Activated CD4-positive, alpha-beta T cell treated with anti-CD3 and anti-CD28 coated beads, Interleukin-2, Interleukin-4, amounts not matched to agents 100 ng/mL and 50 ng/mL, durations not matched to agents 16 hours and 8 hours (primary cell): ENCODE measurements around the gene PIP4K2C.
"Not testable (repeated sequence)": the region's sequence is repeated elsewhere in the genome, so short reads cannot be mapped to it uniquely, and the experiment has no call there.

Experiments
- DNase-seq: peaks from one replicate; pipeline ENCODE4 v3.0.0-alpha.2; 2020; ENCODE audit warnings: low spot score

Gene PIP4K2C

GRCh38 chr12:57585156-57585555 lies 5.8 kb upstream of the PIP4K2C start:
- DNase-seq: no peak

DNA sequence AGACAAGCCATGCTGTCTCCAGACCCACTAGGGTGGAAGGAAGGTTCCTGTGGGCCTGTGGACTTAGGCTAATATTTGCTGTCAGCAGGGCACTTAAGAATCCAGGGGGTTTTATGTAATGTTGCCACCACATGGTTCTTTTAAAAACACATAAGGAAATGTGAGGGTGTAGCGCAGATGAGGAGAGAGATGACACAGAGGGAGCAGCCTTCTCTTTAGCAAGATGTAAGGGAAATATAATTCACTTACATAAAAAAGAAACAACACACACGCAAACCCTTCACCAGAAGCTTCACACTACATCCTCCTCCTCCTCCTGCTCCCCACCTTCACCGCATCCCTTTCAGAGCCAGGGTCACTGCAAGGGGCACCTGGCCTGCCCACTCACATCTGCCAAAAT lies 4.9 kb upstream of the PIP4K2C start:
- no peak for DNase-seq

GRCh38 chr12:57586832-57587429 lies 4.1 kb upstream of the PIP4K2C start:
- no peak for DNase-seq

GRCh38 chr12:57588951-57589610 lies 1.9 kb upstream of the PIP4K2C start:
- not testable (repeated sequence) for DNase-seq

- DNase-seq: no peak
These were observed 521 bp upstream of the PIP4K2C start for GRCh38 chr12:57590479-57590863.

GRCh38 chr12:57591782-57592325 lies 862 bp downstream of the PIP4K2C start:
- no peak for DNase-seq

- no peak for DNase-seq
These were observed 1.7 kb downstream of the PIP4K2C start for GRCh38 chr12:57592551-57593165.

DNA sequence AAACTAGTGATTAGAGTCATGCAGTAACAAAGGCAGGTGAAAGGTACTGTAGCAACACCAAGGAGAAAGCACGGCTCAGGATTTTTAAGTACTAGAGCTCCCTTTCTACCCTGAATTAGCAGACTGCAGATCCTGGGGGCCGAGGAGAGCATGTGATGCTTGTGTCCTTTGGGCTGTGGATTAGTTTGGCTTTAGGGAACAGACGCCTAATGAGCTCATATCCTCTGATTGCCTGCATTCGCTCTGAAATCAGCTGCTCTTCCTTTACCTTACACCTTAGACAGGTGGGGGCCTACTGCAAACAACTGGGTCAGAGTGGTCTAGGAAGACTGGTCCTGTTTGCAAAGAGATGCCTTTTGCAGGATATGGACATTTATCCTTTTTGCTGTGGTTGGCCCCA lies 2.2 kb downstream of the PIP4K2C start:
- no peak for DNase-seq

GRCh38 chr12:57600395-57600794 lies 9.4 kb downstream of the PIP4K2C start:
- DNase-seq: no peak

DNA sequence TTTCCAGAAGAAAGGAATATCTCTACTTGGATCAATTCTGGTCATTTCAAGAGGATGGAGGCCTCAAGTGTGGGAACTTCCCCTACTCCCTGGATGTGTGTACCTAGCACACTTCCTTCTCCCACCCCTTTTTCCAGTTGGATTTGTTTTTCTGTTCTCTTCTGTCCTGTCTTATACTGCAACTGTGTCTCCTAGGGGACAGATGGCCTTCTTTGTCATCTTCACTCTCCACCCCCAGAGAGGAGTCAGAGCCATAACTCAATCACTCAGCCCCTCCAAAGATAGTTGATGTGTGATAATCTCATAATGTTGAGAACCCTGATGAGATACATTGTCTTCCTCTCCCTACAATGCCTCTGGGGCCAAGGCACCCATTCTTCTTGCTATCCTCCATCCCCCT lies 11.6 kb downstream of the PIP4K2C start:
- no peak for DNase-seq

DNA sequence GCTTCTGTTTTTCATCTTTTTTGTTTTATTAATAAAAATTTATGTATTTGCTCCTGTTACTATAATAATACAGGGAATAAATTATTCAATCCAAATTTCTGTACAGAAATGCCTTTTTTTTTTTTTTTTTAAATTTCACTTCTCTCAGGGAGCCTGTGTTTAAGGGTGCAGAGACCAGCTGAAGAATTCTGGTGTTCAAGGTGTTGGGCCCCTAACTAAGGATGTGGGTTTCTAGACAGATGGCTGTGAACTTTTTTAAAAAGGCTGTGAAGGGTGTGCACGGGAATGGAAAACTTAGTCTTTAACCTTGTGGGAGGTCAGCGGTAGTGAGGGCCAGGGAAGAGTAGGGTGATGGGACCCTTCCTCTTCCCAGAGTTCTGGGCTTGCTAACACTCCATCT lies 12.3 kb downstream of the PIP4K2C start:
- DNase-seq: no peak

GRCh38 chr12:57603815-57604453 lies 12.9 kb downstream of the PIP4K2C start:
- no peak for DNase-seq

DNA sequence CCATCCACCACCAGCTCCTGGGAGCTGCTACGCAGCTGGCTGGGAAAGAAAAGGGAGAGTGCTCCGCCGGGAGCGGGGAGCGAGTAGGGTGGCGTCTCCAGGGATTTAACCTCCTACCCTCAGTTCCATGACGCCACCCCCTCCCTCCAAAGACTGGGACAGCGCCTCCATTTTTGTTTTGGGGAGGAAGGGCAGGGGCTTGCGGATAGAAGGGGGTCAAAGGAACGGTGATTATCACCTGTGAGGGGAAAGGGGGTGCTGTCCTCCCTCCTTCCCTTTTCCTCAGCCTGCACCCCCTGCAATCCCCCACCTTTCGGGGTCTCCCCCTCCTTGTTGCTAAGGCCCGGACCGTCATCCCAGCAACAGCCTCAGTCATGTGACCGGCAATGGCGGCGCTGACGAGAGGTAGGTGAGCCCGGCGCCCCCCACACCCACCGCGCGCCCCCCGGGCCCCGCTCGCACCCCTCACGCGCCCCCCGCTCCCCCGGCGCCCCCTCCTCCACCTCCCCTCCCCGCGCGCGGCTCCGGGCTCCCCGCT lies 13.5 kb downstream of the PIP4K2C start, which contains the start of gene DTX3:
DTX3 (plus strand) TSS at position 371 of the 538 bp plus-strand sequence. CDS start 1,694 bp downstream, outside the sequence.
- DNase-seq: no peak

GRCh38 chr12:57604992-57605810 lies 14.2 kb downstream of the PIP4K2C start:
- no peak for DNase-seq

GRCh38 chr12:57605811-57606311 lies 14.9 kb downstream of the PIP4K2C start:
- no peak for DNase-seq

DNA sequence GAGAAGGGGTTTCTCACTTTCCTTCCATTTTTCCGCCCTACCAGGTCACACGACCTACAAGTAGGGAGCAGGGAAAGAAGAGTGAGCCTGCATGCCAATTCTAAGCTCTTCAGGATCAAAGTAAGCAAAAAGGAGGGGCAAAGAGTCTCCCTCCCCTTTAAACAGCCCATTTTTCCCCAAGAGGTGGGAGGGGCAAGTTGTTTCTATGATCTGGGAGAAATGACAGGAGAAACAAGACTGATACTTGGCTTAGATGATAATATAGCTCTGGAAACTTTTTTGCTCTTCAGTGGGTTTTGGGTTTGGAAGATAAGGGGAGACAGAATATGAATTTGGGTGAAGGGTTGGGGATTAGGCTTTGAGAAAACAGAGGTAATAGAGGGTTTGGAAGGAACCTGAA lies 15.4 kb downstream of the PIP4K2C start:
- no peak for DNase-seq

- no peak for DNase-seq
These were observed 15.8 kb downstream of the PIP4K2C start for GRCh38 chr12:57606821-57607220.

- no peak for DNase-seq
These were observed 17.1 kb downstream of the PIP4K2C start for GRCh38 chr12:57607958-57608663.

GRCh38 chr12:57609101-57609780 lies 18.2 kb downstream of the PIP4K2C start:
- DNase-seq: no peak
